KMS-11 (cell line): ENCODE data around the gene SIN3B.

Experiments
- H2AFZ ChIP-seq: fragments of 200-600 bp; sonication (generic); 2 replicates; pipeline ENCODE4 v1.6.1; 2016; ENCODE audit warnings: antibody characterized with exemption, mixed run types, low read depth
- H3K27ac ChIP-seq: fragments of 200-600 bp; sonication (generic); 2 replicates; pipeline ENCODE4 v1.6.1; 2016; ENCODE audit warnings: mild to moderate bottlenecking, mixed run types
- H3K27me3 ChIP-seq: fragments of 200-600 bp; sonication (generic); 2 replicates; pipeline ENCODE4 v1.6.1; 2017; ENCODE audit warnings: mild to moderate bottlenecking, low read depth, mixed run types, moderate library complexity; ENCODE audit not compliant: insufficient read depth
- H3K36me3 ChIP-seq: fragments of 200-600 bp; sonication (generic); 2 replicates; pipeline ENCODE4 v1.6.1; 2017; ENCODE audit warnings: mild to moderate bottlenecking, mixed run types; ENCODE audit not compliant: insufficient read depth
- H3K4me1 ChIP-seq: fragments of 200-600 bp; sonication (generic); 2 replicates; pipeline ENCODE4 v1.6.1; 2016; ENCODE audit warnings: mild to moderate bottlenecking, low read depth, mixed run types; ENCODE audit not compliant: poor library complexity, severe bottlenecking
- H3K4me2 ChIP-seq: fragments of 200-600 bp; sonication (generic); 2 replicates; pipeline ENCODE4 v1.7.0; 2016; ENCODE audit warnings: mild to moderate bottlenecking, mixed run types
- H3K4me3 ChIP-seq: fragments of 200-600 bp; sonication (generic); IDR thresholded peaks from 2 replicates; pipeline ENCODE4 v1.6.1; 2017; ENCODE audit warnings: low read depth, low read length, mixed read lengths; ENCODE audit not compliant: insufficient read depth
- H3K79me2 ChIP-seq: fragments of 200-600 bp; sonication (generic); 2 replicates; pipeline ENCODE4 v1.6.1; 2016; ENCODE audit warnings: low read depth, mixed run types; ENCODE audit not compliant: insufficient read depth
- H3K9ac ChIP-seq: fragments of 200-600 bp; sonication (generic); 2 replicates; pipeline ENCODE4 v1.6.1; 2016; ENCODE audit warnings: mild to moderate bottlenecking, mixed run types
- H4K20me1 ChIP-seq: fragments of 200-600 bp; sonication (generic); 2 replicates; pipeline ENCODE4 v1.6.1; 2016; ENCODE audit warnings: mild to moderate bottlenecking, mixed run types; ENCODE audit not compliant: insufficient read depth
- TF ChIP-seq, protein P1 (sequence below): fragments of 200-600 bp; sonication (generic); conservative IDR thresholded peaks from 2 replicates; pipeline ENCODE4 v1.6.1; 2017; ENCODE audit warnings: low read depth, mild to moderate bottlenecking, antibody characterized with exemption, low read length, moderate library complexity, mixed read lengths

Gene SIN3B

DNA sequence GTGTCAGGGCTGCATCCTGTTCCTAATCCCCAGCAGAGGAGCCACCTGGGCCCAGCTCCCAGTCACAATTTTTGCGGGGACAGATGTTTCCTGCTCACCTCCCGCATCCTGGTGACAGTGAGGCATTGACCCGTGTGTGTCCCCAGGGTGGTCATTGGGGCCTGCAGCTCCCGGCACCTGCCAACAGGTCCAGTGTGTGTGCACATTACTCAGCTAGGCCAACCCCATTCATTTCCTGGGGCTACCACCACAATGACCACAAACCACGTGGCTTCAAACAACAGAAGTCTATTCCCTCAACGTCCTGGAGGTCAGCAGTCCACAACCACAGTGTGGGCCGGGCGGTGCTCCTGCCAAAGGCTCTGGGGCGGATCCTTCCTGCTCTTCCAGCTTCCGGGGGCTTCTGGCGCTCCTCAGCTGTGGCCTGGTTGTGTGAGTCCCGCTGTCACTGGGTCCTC is 47.7 kb downstream of the SIN3B start:
- Histone ChIP-seq H2AFZ (no peak overlapping the region), H3K4me1 (peaks cover 26% of the 10 kb centered on the region), H3K27me3 (no peaks in the 10 kb centered on the region), H3K36me3 (peaks cover 5% of the 10 kb centered on the region; the same call in 1 of the 2 replicates), H3K79me2 (no peaks in the 10 kb centered on the region; the same call in 1 of the 2 replicates), H3K4me3 (no peak overlapping the region), H3K4me2 (no peak overlapping the region), H4K20me1 (no peaks in the 10 kb centered on the region), H3K9ac (no peak overlapping the region), H3K27ac (no peak overlapping the region)
- TF ChIP-seq, protein P1, sequence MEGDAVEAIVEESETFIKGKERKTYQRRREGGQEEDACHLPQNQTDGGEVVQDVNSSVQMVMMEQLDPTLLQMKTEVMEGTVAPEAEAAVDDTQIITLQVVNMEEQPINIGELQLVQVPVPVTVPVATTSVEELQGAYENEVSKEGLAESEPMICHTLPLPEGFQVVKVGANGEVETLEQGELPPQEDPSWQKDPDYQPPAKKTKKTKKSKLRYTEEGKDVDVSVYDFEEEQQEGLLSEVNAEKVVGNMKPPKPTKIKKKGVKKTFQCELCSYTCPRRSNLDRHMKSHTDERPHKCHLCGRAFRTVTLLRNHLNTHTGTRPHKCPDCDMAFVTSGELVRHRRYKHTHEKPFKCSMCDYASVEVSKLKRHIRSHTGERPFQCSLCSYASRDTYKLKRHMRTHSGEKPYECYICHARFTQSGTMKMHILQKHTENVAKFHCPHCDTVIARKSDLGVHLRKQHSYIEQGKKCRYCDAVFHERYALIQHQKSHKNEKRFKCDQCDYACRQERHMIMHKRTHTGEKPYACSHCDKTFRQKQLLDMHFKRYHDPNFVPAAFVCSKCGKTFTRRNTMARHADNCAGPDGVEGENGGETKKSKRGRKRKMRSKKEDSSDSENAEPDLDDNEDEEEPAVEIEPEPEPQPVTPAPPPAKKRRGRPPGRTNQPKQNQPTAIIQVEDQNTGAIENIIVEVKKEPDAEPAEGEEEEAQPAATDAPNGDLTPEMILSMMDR: no peak

- Histone ChIP-seq H2AFZ (no peak overlapping the region), H3K9ac (no peak overlapping the region), H3K27me3 (no peaks in the 10 kb centered on the region), H3K4me1 (peaks cover 26% of the 10 kb centered on the region), H3K79me2 (no peaks in the 10 kb centered on the region; the same call in 1 of the 2 replicates), H4K20me1 (no peaks in the 10 kb centered on the region), H3K27ac (no peak overlapping the region), H3K4me2 (no peak overlapping the region), H3K4me3 (no peak overlapping the region), H3K36me3 (peaks cover 5% of the 10 kb centered on the region; the same call in 1 of the 2 replicates)
- TF ChIP-seq, protein P1: no peak
Measured at GRCh38 chr19:16877581-16877980, 48.4 kb downstream of the SIN3B start.

DNA sequence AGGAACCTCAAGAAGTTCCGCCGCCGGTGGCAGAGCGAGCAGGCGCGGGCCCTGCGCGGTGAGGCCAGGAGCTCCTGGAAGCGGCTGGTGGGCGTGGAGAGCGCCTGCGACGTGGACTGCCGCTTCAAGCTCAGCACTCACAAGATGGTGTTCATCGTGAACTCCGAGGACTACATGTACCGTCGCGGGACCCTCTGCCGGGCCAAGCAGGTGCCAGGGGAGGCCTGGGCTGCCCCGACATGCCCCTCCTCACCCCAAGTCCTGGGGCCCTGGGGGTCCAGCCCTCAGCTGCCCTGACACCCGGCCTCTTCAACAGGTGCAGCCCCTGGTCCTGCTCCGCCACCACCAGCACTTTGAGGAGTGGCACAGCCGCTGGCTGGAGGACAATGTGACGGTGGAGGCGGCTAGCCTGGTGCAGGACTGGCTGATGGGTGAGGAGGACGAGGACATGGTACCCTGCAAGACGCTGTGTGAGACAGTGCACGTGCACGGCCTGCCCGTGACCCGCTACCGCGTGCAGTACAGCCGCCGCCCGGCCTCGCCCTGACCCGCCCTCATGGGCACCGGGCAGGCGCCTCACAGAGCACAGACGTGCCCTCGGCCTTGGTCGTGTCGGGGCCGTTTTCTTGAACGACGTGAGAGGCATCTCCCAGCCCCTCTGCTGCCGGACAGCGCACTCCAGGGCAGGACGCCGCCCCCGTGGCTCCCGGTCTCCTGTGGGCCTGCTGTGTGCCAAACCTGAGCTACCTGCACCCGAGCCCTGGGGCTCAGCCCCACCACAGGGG is 49.2 kb downstream of the SIN3B start:
- H3K79me2 ChIP-seq: no peaks in the 10 kb centered on the region; the same call in 1 of the 2 replicates
- H2AFZ ChIP-seq: no peak overlapping the region
- TF ChIP-seq, protein P1: no peak
- H3K36me3 ChIP-seq: peaks cover 5% of the 10 kb centered on the region; the same call in 1 of the 2 replicates
- H3K4me3 ChIP-seq: no peak overlapping the region
- H4K20me1 ChIP-seq: no peaks in the 10 kb centered on the region
- H3K27ac ChIP-seq: no peak overlapping the region
- no peak overlapping the region for H3K9ac ChIP-seq
- peaks cover 29% of the 10 kb centered on the region for H3K4me1 ChIP-seq
- H3K4me2 ChIP-seq: no peak overlapping the region
- H3K27me3 ChIP-seq: no peaks in the 10 kb centered on the region

DNA sequence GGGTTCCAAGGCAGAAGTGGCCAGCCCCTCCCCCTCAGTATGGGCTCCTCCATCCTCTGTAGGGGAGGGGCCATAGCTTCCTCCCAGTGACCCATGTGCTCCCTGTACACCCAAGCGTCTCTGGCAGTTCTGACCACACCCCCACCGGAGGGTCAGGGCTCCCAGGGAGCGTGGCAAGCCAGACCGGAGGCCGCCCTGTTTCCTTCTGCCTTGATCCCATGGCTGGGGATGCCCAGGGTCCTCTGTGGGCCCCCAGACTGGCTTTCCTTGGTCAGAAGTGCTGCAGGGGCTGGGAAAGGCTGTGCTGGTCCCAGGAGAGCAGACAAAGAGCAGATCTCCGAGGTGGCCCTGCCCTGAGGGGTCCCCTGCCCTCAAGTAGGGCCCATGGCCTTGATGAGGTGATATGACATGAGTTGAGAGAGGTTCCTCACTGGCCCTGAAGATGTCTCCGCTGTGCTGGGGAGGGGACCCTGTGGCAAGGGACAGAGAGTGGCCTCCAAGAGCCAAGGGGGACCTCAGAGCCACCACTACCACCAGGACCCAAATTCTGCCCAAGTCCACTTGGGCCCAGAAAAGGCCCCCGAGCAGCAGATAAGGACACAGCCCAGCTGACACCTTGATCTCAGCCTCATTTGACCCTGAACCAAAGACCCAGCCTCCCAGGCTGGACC is 51.8 kb downstream of the SIN3B start:
- TF ChIP-seq, protein P1: no peak
- H3K79me2 ChIP-seq: no peaks in the 10 kb centered on the region
- H3K9ac ChIP-seq: no peak overlapping the region
- H3K27me3 ChIP-seq: no peaks in the 10 kb centered on the region
- H3K27ac ChIP-seq: no peak overlapping the region
- no peak overlapping the region for H3K4me3 ChIP-seq
- peaks cover 5% of the 10 kb centered on the region; the same call in 1 of the 2 replicates for H3K36me3 ChIP-seq
- no peak overlapping the region for H2AFZ ChIP-seq
- peaks cover 35% of the 10 kb centered on the region for H3K4me1 ChIP-seq
- H3K4me2 ChIP-seq: no peak overlapping the region
- no peaks in the 10 kb centered on the region for H4K20me1 ChIP-seq
